ENCODE measurements around the gene SORBS2.

- no peak for TF ChIP-seq POLR2A (IDR thresholded peaks at IDR 0.05; ENCODE audit: low read length)
- TF ChIP-seq GATA1 (IDR thresholded peaks at IDR 0.05; ENCODE audit: low read depth, low read length), result no peak
Measured at GRCh38 chr4:185825737-185826136, 13.7 kb upstream of the SORBS2 start.

Measured in erythroblast (primary cell).